HG03558 (cell line): ENCODE data around the gene KCNH3.
"Not testable (repeated sequence)": the region's sequence is repeated elsewhere in the genome, so short reads cannot be mapped to it uniquely, and the experiment has no call there.

ENCODE experiments used
- ATAC-seq: cut with Tn5 transposase; IDR thresholded peaks from one replicate; pipeline ENCODE4 v1.9.1; 2021; ENCODE audit warnings: moderate number of reproducible peaks; ENCODE audit not compliant: unreplicated experiment; ENCODE audit errors: extremely low read depth

KCNH3 gene

GRCh38 chr12:49582850-49583249 is 44.0 kb downstream of the KCNH3 start:
- ATAC-seq, result no peak

DNA sequence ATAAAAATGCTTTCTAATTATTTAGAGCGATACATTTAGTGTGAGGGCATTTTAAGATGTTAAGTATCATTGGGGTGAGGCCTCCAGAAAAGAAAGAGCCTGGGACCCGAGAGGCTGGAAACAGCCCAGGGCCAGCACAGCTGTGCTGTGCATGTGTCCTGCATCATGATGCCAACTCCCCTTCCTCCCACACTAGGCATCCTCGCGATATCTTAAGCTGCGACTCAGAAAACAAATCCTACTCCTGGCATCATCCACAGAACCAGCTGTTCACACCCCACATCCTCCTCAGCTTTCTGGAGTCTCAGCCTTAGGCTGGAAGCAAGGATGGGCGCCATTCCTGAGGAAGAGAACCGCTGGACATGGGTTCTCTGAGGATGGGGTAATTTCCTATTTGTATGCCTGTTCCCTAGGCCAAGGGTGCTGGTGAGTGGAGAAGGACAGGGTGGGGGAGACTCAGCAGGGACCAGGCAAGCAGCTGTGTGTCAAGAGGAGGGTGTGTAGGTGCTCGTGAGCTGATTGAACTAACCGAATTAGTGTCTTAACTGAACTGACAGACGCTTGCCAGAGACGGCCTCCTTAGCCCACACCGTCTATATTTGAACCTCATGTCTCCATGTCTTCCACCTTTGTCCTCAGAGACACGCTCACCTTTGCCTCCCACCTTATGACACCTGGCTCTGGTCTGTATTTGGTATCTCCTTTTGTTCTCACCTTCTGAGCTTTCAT is 44.7 kb downstream of the KCNH3 start:
- ATAC-seq, result no peak

- ATAC-seq, result no peak
Measured at GRCh38 chr12:49584591-49584990, 45.8 kb downstream of the KCNH3 start.

DNA sequence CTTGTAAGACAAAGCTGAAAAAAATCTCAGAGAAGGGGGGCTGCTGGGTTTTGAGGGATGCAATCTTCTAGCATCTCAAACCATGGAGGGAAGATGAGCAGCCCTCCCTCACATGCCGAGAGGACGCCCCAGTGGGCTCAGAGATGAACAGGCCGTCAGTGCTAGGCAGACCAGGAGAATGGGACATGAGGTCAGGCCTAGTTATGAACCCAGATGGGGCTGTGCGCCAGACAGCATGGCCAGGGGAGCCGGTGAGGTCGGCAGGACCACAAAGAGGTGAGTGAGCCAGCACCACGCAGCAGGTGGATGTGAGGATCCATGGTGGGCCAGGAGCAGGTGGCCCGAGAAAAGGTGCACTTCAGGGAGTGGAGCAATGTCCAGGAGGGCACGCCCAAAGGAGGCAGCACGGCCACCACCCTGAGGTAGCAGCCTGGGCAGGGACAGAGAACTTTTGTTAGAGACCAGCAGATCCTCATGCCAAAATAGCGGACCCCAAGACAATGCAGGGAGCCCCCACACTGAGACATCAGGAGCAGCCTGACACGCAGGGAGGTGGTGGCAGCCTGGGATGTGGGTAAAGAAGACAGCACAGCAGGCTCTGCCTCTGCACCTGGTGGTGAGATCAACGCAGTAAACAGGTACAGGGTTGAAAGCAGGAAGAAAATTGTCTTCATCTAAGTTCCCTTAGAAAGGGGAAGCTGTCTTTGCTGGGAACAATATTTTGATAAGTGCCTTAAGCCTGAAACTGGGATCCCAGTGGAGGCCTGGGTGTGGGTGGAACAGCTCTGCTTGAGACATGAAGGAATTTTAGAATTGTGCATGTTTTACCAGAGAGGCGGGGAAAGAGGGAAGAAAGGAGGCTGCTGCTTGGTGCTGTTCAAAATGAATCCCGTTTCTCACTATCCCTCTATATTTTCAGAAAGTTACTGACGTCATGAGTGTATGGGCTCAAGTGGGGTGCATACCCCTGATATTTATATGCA is 46.9 kb downstream of the KCNH3 start:
- ATAC-seq, result no peak

- no peak for ATAC-seq
Measured at GRCh38 chr12:49587174-49587908, 48.5 kb downstream of the KCNH3 start.

GRCh38 chr12:49588281-49588680 is 49.5 kb downstream of the KCNH3 start:
- no peak for ATAC-seq

GRCh38 chr12:49588721-49589516 is 50.1 kb downstream of the KCNH3 start:
- no peak for ATAC-seq

- ATAC-seq, result no peak
Measured at GRCh38 chr12:49598527-49598926, 59.7 kb downstream of the KCNH3 start.

DNA sequence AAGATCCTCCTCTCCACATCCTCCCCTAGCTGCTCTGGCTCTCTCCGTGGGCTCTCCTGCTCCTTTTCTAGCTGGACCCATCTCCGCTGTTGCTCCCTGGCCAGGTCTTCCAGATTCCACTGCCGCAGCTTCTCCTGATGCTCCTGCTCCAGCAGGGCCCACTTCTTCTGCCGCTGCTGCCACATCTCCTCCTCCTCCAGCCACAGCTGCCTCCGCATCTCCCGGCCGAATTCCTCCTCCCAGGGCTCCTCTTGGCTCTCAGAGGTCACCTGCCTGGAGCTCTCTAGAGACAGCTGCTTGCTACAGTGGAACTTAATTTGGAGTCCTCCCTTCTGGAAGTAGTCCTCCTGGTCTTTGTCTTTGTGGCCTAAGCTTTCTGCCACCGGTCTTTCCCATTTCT is 61.1 kb downstream of the KCNH3 start:
- no peak for ATAC-seq

GRCh38 chr12:49603721-49604120 is 64.9 kb downstream of the KCNH3 start:
- no peak for ATAC-seq

GRCh38 chr12:49604856-49605255 is 66.0 kb downstream of the KCNH3 start:
- no peak for ATAC-seq

GRCh38 chr12:49605539-49605938 is 66.7 kb downstream of the KCNH3 start, which contains the start of gene FAM186B:
Gene FAM186B (minus strand): TSS chr12:49605639. CDS start chr12:49605477, 162 bp downstream.
- ATAC-seq, result not testable (repeated sequence)
